ENCODE measurements around the gene CRLF3.
"Not testable (repeated sequence)": the region's sequence is repeated elsewhere in the genome, so short reads cannot be mapped to it uniquely, and the experiment has no call there.

- not testable (repeated sequence) for TF ChIP-seq CTCF (conservative IDR thresholded peaks at IDR 0.05); ZFX (IDR thresholded peaks at IDR 0.05)
Observed at GRCh38 chr17:30736371-30736770, 88.1 kb downstream of the CRLF3 start.
